GM12873 (cell line): ENCODE measurements around the gene ABCD3.

ENCODE experiments used
- TF ChIP-seq, protein P1 (sequence below): IDR thresholded peaks from 2 replicates; pipeline ENCODE4 v1.5.1; 2012; ENCODE audit warnings: low read depth, mild to moderate bottlenecking, moderate library complexity, low read length, control low read depth; ENCODE audit not compliant: insufficient read depth; ENCODE audit errors: missing control alignments

ABCD3 gene

DNA sequence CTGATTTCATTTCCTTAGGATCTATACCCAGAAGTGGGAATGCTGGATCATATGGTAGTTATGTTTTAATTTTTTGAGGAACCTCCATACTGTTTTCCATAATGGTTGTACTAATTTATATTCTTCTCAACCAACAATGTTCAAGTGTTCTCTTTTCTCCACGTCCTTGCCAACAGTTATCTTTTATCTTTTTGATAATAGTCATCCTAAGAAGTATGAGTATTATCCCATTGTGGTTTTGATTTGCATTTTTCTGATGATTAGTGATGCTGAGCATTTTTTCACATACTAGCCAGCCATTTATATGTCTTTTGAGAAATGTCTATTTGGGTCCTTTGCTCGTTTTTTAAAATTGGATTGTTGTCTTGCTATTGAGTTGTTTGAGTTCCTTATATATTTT lies 38.5 kb downstream of the ABCD3 start:
- TF ChIP-seq, protein P1, sequence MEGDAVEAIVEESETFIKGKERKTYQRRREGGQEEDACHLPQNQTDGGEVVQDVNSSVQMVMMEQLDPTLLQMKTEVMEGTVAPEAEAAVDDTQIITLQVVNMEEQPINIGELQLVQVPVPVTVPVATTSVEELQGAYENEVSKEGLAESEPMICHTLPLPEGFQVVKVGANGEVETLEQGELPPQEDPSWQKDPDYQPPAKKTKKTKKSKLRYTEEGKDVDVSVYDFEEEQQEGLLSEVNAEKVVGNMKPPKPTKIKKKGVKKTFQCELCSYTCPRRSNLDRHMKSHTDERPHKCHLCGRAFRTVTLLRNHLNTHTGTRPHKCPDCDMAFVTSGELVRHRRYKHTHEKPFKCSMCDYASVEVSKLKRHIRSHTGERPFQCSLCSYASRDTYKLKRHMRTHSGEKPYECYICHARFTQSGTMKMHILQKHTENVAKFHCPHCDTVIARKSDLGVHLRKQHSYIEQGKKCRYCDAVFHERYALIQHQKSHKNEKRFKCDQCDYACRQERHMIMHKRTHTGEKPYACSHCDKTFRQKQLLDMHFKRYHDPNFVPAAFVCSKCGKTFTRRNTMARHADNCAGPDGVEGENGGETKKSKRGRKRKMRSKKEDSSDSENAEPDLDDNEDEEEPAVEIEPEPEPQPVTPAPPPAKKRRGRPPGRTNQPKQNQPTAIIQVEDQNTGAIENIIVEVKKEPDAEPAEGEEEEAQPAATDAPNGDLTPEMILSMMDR: no peak

DNA sequence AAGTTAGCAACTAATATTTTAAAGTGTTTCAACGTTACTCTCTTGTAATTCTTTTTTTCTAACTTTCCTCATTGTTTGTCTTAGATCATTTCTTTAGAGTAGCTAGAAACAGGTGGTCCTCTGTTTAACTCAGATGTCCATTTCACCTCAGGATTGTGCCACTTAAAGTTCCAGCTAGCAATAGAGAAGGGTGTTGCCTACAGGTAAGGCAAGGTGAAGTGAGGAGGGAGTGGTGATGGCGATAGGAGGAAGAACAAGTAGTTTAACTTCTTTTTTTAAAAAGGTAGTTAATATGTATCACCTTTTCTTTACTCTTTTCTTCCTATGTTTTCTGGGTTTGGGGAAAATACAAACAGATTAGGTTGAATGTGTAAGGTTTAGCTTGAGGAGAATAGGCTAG lies 44.4 kb downstream of the ABCD3 start:
- TF ChIP-seq, protein P1: no peak

DNA sequence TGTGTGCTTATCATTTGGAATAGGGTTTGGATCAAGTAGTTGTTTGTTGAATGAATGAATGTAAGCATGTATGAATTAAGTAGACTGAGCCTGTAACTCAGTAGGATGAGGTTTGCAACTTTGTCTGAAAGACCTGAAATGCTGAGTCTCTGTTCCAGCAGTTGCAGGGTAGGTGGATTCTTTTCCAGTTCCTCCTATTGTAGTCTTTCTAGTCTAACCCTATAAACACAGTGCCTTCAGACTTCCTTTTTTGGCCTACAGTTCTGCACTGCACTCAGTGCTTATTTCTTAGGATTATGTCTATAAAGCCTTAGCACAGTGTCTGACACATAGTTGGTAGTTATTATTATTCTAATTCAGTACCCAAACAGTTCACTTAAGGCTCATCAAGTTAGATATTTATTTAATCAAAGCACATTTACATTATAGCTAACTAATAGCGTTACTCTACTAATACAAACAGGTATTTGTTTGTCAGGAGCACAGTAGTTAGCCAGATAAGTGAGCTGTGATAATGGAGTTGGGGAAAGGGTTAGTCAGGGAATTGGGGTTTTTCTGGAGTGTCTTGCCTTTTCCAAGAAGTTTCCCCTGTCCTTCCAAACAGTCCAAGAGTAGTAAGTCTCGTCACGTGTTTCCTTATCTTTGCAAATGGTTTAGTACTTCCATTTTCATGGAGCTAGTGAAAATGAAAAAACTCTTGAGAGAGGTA lies 45.0 kb downstream of the ABCD3 start:
- TF ChIP-seq, protein P1: no peak

DNA sequence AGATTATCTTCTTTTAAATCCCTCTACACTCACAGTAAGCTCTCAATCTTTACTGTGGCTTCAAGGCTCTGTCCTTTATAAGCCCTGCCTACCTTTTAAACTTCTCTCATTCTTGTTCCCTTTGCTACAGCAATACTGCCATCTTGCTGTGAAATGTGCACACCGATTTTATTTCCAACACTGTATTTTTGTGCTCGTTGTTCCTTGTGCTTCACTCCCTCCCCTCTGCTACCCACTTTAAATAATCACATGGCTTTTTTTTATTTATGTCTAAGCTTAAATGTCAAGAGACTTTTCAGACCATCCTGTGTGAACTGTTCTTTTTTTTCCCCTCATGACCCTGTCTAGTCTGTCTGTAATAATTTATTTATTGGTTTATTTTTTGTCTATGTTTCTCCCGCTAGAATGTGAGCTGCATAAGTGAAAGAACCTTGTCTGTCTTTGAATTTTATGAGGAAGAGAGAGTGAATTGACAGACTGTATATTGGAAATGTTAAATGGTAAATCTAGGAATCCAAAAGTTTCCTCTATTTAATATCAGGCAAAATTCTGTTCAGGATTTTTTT lies 45.7 kb downstream of the ABCD3 start:
- TF ChIP-seq, protein P1: peak; percentile 43

DNA sequence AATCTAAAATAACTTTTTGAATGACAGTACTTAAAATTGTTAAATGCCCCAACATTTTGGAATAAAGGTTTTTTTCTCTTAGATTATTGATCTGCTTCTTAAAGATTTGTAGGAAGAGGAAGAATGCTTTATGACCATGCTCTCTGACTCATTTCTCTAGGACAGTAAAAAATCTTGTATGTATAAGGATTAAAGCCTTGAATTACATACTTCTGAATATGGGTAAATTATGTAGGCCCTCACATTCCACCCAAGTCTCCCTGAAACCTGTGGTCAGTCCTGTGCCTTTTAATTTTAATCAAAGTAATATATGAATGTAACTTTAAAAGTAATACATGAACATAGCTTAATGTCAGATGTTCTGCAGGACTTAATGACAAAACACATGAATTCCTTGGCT lies 50.5 kb downstream of the ABCD3 start:
- TF ChIP-seq, protein P1: no peak

DNA sequence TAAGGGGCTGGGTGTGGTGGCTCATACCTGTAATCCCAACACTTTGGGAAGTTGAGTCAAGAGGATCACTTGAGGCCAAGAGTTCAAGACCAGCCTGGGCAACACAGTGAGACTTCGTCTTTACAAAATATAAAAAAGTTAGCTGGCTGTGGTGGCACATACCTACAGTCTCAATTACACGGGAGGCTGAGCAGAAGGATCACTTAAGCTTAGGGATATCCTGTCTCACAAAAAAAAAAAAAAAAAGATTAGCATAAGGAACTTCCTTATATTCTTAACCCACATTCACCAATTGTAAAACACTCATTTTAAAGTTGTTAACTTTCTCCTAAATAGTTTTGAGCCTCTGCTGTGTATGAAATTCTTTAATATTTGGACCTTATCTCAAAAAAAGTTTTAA lies 53.1 kb downstream of the ABCD3 start:
- TF ChIP-seq, protein P1: no peak

DNA sequence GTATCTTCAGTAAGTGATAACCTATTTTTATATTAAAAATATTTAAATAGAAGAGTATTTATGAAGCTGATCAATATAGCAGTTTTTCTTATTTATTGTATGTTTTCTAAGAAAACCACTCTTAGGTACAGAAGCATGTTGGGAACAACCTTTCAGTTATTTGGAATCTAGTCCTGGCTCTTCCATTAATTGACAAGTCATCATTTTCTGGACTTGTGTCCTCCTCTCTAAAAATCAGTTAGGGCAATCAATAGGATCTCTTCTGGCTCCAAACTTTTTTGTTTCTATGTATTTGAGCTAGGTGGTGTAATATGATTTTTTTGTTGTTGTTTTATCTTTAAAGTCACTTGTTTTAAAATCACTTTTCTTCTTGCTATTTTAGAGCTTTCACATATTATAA lies 57.0 kb downstream of the ABCD3 start:
- TF ChIP-seq, protein P1: no peak
